DND-41 (cell line): Measurements from ENCODE around the gene NFKB2.

Experiments
- ATAC-seq: fragments of 200-7000 bp; cut with Tn5 transposase; 3 replicates; pipeline ENCODE4 v1.9.1; 2021; ENCODE audit warnings: low read depth; ENCODE audit not compliant: insufficient read depth
- DNase-seq: peaks from one replicate; pipeline ENCODE4 v3.0.0-alpha.2; 2020
- H2AFZ ChIP-seq: 2 replicates; pipeline ENCODE4 v1.6.0; 2012; ENCODE audit warnings: low read depth, low read length
- H3K27ac ChIP-seq: 2 replicates; pipeline ENCODE4 v1.5.1; 2012; ENCODE audit warnings: low read length, inconsistent platforms
- H3K27me3 ChIP-seq: fragments of 200-600 bp; sonication (generic); 2 replicates; pipeline ENCODE4 v1.6.0; 2012; ENCODE audit warnings: low read length, mild to moderate bottlenecking, inconsistent platforms; ENCODE audit not compliant: insufficient read depth, poor library complexity
- H3K36me3 ChIP-seq: 2 replicates; pipeline ENCODE4 v1.5.1; 2012; ENCODE audit warnings: low read length, inconsistent platforms; ENCODE audit not compliant: insufficient read depth
- H3K4me1 ChIP-seq: 2 replicates; pipeline ENCODE4 v1.5.1; 2012; ENCODE audit warnings: mild to moderate bottlenecking, low read length; ENCODE audit not compliant: insufficient read depth
- H3K4me2 ChIP-seq: 2 replicates; pipeline ENCODE4 v1.6.0; 2012; ENCODE audit warnings: mild to moderate bottlenecking, moderate library complexity, low read length, inconsistent platforms; ENCODE audit not compliant: insufficient read depth
- H3K4me3 ChIP-seq, 2 experiments: fragments of 200-600 bp in 1 of 2; shearing (Covaris generic) in 1 of 2; 2 replicates each; pipeline ENCODE4 v1.5.1; 2012 to 2016; ENCODE audit warnings: inconsistent platforms in 2 of 2, low read length in 2 of 2, mild to moderate bottlenecking in 2 of 2, low read depth in 1 of 2, moderate library complexity in 1 of 2
- H3K79me2 ChIP-seq: 2 replicates; pipeline ENCODE4 v1.6.0; 2012; ENCODE audit warnings: low read length, inconsistent platforms; ENCODE audit not compliant: insufficient read depth
- H3K9ac ChIP-seq: 2 replicates; pipeline ENCODE4 v1.6.0; 2012; ENCODE audit warnings: low read depth, mild to moderate bottlenecking, inconsistent platforms, low read length, moderate library complexity
- H3K9me3 ChIP-seq: 2 replicates; pipeline ENCODE4 v1.5.1; 2012; ENCODE audit warnings: low read length, moderate library complexity, mild to moderate bottlenecking, inconsistent platforms; ENCODE audit not compliant: insufficient read depth, severe bottlenecking
- H4K20me1 ChIP-seq: 2 replicates; pipeline ENCODE4 v1.6.0; 2012; ENCODE audit warnings: low read length; ENCODE audit not compliant: insufficient read depth
- CTCF ChIP-seq: IDR thresholded peaks from 2 replicates; pipeline ENCODE4 v1.5.1; 2012; ENCODE audit warnings: borderline replicate concordance, low read length, moderate library complexity, mild to moderate bottlenecking; ENCODE audit not compliant: poor library complexity, severe bottlenecking; ENCODE audit errors: extremely low read depth
- EZH2 ChIP-seq: IDR thresholded peaks from 3 replicates; pipeline ENCODE4 v1.6.1; 2012; ENCODE audit warnings: borderline replicate concordance, low read depth, mild to moderate bottlenecking, moderate library complexity, low read length, inconsistent platforms; ENCODE audit not compliant: severe bottlenecking

The NFKB2 gene

GRCh38 chr10:102411341-102412255 is 16.1 kb downstream of the NFKB2 start:
- H3K79me2 ChIP-seq = no peaks in the 10 kb centered on the region
- no peak overlapping the region for H2AFZ ChIP-seq
- peaks cover 10% of the 10 kb centered on the region for H4K20me1 ChIP-seq
- DNase-seq (no peak), ATAC-seq (no peak)
- no peak overlapping the region for H3K27ac ChIP-seq
- H3K27me3 ChIP-seq = peaks cover 35% of the 10 kb centered on the region
- H3K4me3 ChIP-seq = no peak overlapping the region
- no peak overlapping the region for H3K9ac ChIP-seq
- no peaks in the 10 kb centered on the region for H3K9me3 ChIP-seq
- TF ChIP-seq CTCF (no peak), EZH2 (no peak)
- H3K4me1 ChIP-seq = peaks cover 10% of the 10 kb centered on the region
- no peaks in the 10 kb centered on the region for H3K36me3 ChIP-seq
- H3K4me2 ChIP-seq = no peak overlapping the region

- no peaks in the 10 kb centered on the region for H3K36me3 ChIP-seq
- DNase-seq = no peak
- no peaks in the 10 kb centered on the region for H3K79me2 ChIP-seq
- H3K4me2 ChIP-seq = no peak overlapping the region
- no peak overlapping the region for H3K4me3 ChIP-seq
- peaks cover 10% of the 10 kb centered on the region for H4K20me1 ChIP-seq
- H2AFZ ChIP-seq = no peak overlapping the region
- no peak overlapping the region for H3K9ac ChIP-seq
- ATAC-seq = no peak
- peaks cover 35% of the 10 kb centered on the region for H3K27me3 ChIP-seq
- no peaks in the 10 kb centered on the region for H3K9me3 ChIP-seq
- H3K4me1 ChIP-seq = peaks cover 10% of the 10 kb centered on the region
- H3K27ac ChIP-seq = no peak overlapping the region
- TF ChIP-seq CTCF (no peak), EZH2 (no peak)
Observed at GRCh38 chr10:102412293-102412692, 16.8 kb downstream of the NFKB2 start.

- Histone ChIP-seq H3K9me3 (no peaks in the 10 kb centered on the region), H3K27me3 (peaks cover 28% of the 10 kb centered on the region), H3K79me2 (no peaks in the 10 kb centered on the region), H3K4me1 (peaks cover 10% of the 10 kb centered on the region), H3K9ac (no peak overlapping the region), H3K36me3 (no peaks in the 10 kb centered on the region), H4K20me1 (peaks cover 10% of the 10 kb centered on the region), H3K4me3 (no peak overlapping the region), H3K27ac (no peak overlapping the region), H2AFZ (no peak overlapping the region), H3K4me2 (no peak overlapping the region)
- TF ChIP-seq CTCF (no peak), EZH2 (no peak)
- peak; percentile 74 for ATAC-seq
- DNase-seq = peak; percentile 69
Observed at GRCh38 chr10:102413053-102413705, 17.7 kb downstream of the NFKB2 start.
